Spleen (tissue), 11 donors: ENCODE measurements around the gene TEDC2. TPM values are rescaled to one million over a fixed set of nuclear protein-coding genes. Genes with fewer than 3 reads are reported as not detected.
"Not testable (repeated sequence)": the region's sequence is repeated elsewhere in the genome, so short reads cannot be mapped to it uniquely, and the experiment has no call there.

Experiments used
- DNase-seq: peaks from one replicate; pipeline ENCODE4 v3.0.0-alpha.2; 2020
- H3K27ac ChIP-seq, 8 donors: fragments of 200-600 bp; sonication (generic) in 7 of 8; 1 replicate in 4 of 8; 2 replicates in 4 of 8; pipeline versions ENCODE4 v1.5.0 to v1.8.0; 2016 to 2021; ENCODE audit warnings: inconsistent platforms in 4 of 8, mild to moderate bottlenecking in 4 of 8, moderate library complexity in 1 of 8
- H3K27me3 ChIP-seq, 7 donors: fragments of 200-600 bp; sonication (generic) in 6 of 7; replicated peaks in 1 of 7; 1 replicate in 4 of 7; 2 replicates in 3 of 7; pipeline versions ENCODE4 v1.5.0 to v1.8.0; 2016 to 2021; ENCODE audit warnings: inconsistent platforms in 3 of 7, mild to moderate bottlenecking in 1 of 7
- H3K36me3 ChIP-seq, 6 donors: fragments of 200-600 bp; sonication (generic) in 5 of 6; 1 replicate in 4 of 6; 2 replicates in 2 of 6; pipeline versions ENCODE4 v1.5.0 to v1.8.0; 2016 to 2021; ENCODE audit warnings: inconsistent platforms in 2 of 6
- H3K4me1 ChIP-seq, 6 donors: fragments of 200-600 bp; sonication (generic) in 5 of 6; 1 replicate in 3 of 6; 2 replicates in 3 of 6; pipeline versions ENCODE4 v1.5.0 to v1.8.0; 2016 to 2021; ENCODE audit warnings: inconsistent platforms in 3 of 6
- H3K4me3 ChIP-seq, 8 donors: fragments of 200-600 bp; sonication (generic) in 7 of 8; 1 replicate in 4 of 8; 2 replicates in 4 of 8; pipeline versions ENCODE4 v1.5.0 to v1.8.0; 2016 to 2021; ENCODE audit warnings: inconsistent platforms in 4 of 8, mild to moderate bottlenecking in 4 of 8, moderate library complexity in 2 of 8
- H3K9me3 ChIP-seq, 8 donors: fragments of 200-600 bp; sonication (generic) in 7 of 8; 1 replicate in 4 of 8; 2 replicates in 4 of 8; pipeline versions ENCODE4 v1.5.0 to v1.8.0; 2016 to 2021; ENCODE audit warnings: inconsistent platforms in 4 of 8
- POLR2A ChIP-seq, 3 donors: fragments of 450-650 bp; IDR thresholded peaks; one replicate each; pipeline ENCODE4 v1.5.1; 2017; ENCODE audit warnings: antibody characterized with exemption in 3 of 3, mild to moderate bottlenecking in 1 of 3
- POLR2AphosphoS5 ChIP-seq, 3 donors: sonication (generic); formaldehyde crosslinking; IDR thresholded peaks; one replicate each; pipeline ENCODE4 v1.5.1; 2017; ENCODE audit warnings: antibody characterized with exemption in 3 of 3
- WGBS, 5 donors: extraction: QIAGEN DNeasy Blood & Tissue Kit in 3 of 5; methylation state at CpG; one replicate each; pipeline versions ENCODE4 v1.1.5 to v1.1.7; 2013 to 2018; 5-methylcytosine and 5-hydroxymethylcytosine counted together
- intact Hi-C: fragments of 100-400 bp; cut with DNase I; formaldehyde crosslinking; loops from one replicate; pipeline ENCODE4 v1.15.0; 2023; ENCODE audit warnings: low total_unique reads
- polyA plus RNA-seq, 3 donors: library from polyadenylated mRNA; stranded (reverse); fragments of 200-250 nt; gene quantifications; one replicate each; pipeline ENCODE4 v1.2.1, GENCODE V29; 2013
- total RNA-seq, 7 donors: library from RNA; depleted of rRNA in 3 of 7; stranded (reverse); fragments of >200 nt in 3 of 7; fragmentation: NEBNext Ultra II Directional in 4 of 7; extraction: Animal tissue kit (Norgen Biotek cat#: 25700) in 4 of 7; gene quantifications; one replicate each; pipeline versions ENCODE4 v1.1.0 to v1.2.1, GENCODE V29; 2016 to 2021
- TF ChIP-seq, protein P1 (sequence below), 11 experiments: fragments of 200-600 bp in 7 of 11; fragments of 450-650 bp in 4 of 11; sonication (generic) in 4 of 11; IDR thresholded peaks in 8 of 11; conservative IDR thresholded peaks in 3 of 11; 1 replicate in 7 of 11; 2 replicates in 4 of 11; pipeline versions ENCODE4 v1.4.0 to v1.8.0; 2016 to 2021; ENCODE audit warnings: antibody characterized with exemption in 11 of 11, inconsistent platforms in 4 of 11, mild to moderate bottlenecking in 1 of 11
- donor health status: healthy with polysubstance abuse.
- donor health status: DM: no; HTN: no; CAD: no; lungs with moderate emphysema.
- donor health status: DM: no; HTN: no; CAD: no.
- donor health status: Bipolar disorder and iron deficiency.
- donor health status: healthy.
- donor health status: DM: no; HTN: no; CAD: no.
- donor health status: DM: yes; HTN: yes; CAD: no.

Gene TEDC2
- total and polyA plus RNA-seq, 10 donors: 0.73 to 2.7 (median 1.6) TPM

DNA sequence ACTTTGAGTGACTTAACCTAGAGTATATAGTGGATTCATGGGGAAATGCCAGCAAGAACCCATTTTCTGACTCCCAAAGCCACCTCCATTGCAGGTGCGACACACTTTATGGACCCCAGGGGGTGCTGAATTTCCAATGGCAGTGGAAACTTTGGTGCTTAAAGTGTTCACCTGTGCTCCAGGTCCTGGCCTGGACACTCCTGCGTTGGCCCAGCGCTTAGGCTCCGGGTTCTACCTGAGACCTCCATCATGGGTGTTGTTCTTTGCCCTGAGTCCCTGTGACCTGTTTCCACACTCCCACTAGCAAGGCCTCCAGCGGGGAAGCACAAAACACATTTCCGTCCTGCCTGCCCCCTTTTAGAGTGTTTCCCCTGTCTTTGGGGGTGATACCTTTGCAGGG lies 27.6 kb upstream of the TEDC2 start:
- WGBS, 5 donors: 96 to 99% (median 97%) methylated on average over 6 of the region's 6 CpGs
- TF ChIP-seq POLR2AphosphoS5 (IDR thresholded peaks at IDR 0.05) (no peak), POLR2A (IDR thresholded peaks at IDR 0.05) (no peak)
- TF ChIP-seq, protein P1, sequence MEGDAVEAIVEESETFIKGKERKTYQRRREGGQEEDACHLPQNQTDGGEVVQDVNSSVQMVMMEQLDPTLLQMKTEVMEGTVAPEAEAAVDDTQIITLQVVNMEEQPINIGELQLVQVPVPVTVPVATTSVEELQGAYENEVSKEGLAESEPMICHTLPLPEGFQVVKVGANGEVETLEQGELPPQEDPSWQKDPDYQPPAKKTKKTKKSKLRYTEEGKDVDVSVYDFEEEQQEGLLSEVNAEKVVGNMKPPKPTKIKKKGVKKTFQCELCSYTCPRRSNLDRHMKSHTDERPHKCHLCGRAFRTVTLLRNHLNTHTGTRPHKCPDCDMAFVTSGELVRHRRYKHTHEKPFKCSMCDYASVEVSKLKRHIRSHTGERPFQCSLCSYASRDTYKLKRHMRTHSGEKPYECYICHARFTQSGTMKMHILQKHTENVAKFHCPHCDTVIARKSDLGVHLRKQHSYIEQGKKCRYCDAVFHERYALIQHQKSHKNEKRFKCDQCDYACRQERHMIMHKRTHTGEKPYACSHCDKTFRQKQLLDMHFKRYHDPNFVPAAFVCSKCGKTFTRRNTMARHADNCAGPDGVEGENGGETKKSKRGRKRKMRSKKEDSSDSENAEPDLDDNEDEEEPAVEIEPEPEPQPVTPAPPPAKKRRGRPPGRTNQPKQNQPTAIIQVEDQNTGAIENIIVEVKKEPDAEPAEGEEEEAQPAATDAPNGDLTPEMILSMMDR (IDR thresholded peaks at IDR 0.05 in 8 of 11, conservative IDR thresholded peaks at IDR 0.05 in 3 of 11): no peak
- Histone ChIP-seq H3K27ac (no peak overlapping the region), H3K36me3 (peaks cover 0 to 60% (median 22%) of the 10 kb centered on the region in 6 donors), H3K4me3 (no peak overlapping the region), H3K9me3 (no peaks in the 10 kb centered on the region), H3K27me3 (no peaks in the 10 kb centered on the region), H3K4me1 (peaks cover 7 to 33% (median 21%) of the 10 kb centered on the region in 6 donors)
- intact Hi-C loops: loop anchor here (10.0 kb wide), 1 partner anchor 63 kb away; no protein-coding TSS in a partner anchor
- DNase-seq: peak; percentile 36

DNA sequence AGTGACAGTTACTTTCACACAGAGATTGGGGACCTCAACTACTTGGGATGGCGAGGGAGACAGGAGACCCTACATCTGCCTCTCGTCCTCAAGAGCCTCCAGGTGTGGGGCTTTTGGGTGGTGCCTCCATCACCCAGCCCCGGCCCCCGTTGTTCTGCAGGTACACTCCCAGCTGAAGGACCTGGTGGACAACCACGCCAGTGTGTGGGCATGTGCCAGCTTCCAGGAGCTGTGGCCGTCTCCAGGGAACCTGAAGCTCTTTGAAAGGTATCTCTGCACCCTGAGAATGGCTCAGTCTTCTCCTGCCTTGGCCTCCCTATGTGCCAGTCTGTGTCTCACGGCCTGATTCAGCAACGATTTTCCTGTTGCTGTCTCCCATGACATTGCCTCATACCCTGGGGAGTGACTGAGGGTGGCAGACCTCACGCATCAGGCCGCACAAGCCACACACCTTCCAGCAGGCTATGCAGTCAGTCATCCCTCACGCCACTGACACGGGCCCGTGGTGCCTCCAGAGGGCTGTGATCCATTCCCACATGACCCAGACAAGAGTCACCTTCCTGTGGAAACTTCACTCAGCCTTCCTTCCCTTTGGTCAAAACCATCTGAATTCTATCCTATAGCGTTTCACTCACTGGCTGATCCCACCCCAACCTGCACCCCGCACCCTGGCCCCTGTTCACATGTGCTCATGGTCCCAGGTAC lies 27.0 kb upstream of the TEDC2 start:
- TF ChIP-seq POLR2AphosphoS5 (IDR thresholded peaks at IDR 0.05) (no peak), POLR2A (IDR thresholded peaks at IDR 0.05) (no peak)
- TF ChIP-seq, protein P1 (IDR thresholded peaks at IDR 0.05 in 8 of 11, conservative IDR thresholded peaks at IDR 0.05 in 3 of 11): no peak
- peaks cover 7 to 29% (median 21%) of the 10 kb centered on the region in 6 donors for H3K4me1 ChIP-seq
- no peaks in the 10 kb centered on the region for H3K9me3 ChIP-seq
- H3K27ac ChIP-seq: no peak overlapping the region
- H3K4me3 ChIP-seq: no peak overlapping the region
- 89 to 94% (median 93%) methylated on average over 13 to 15 of the region's 15 CpGs for WGBS, 5 donors
- no peaks in the 10 kb centered on the region for H3K27me3 ChIP-seq
- intact Hi-C loops: loop anchor here (10.0 kb wide), 1 partner anchor 62 kb away; no protein-coding TSS in a partner anchor
- peak; percentile 50 for DNase-seq
- peaks cover 0 to 67% (median 24%) of the 10 kb centered on the region in 6 donors for H3K36me3 ChIP-seq

DNA sequence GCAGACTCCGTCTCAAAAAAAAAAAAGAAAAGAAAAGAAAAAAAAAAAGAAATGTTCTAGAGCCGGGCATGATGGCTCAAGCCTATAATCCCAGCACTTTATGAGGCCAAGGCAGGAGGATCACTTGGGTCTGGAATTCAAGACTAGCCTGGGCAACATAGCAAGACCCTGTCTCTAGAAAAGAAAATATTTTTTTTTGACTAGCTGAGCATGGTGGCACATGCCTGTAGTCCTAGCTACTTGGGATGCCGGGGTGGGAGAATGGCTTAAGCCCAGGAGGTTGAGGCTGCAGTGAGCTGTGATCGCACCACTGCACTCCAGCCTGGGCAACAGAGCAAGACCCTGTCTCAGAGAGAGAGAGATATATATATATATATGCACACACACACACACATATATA lies 24.7 kb upstream of the TEDC2 start:
- H3K9me3 ChIP-seq, H3K27ac ChIP-seq, H3K4me3 ChIP-seq, H3K27me3 ChIP-seq: not testable (repeated sequence)
- peaks cover 0 to 90% (median 25%) of the 10 kb centered on the region in 6 donors for H3K36me3 ChIP-seq
- intact Hi-C loops: loop anchor here (10.0 kb wide), 1 partner anchor 60 kb away; no protein-coding TSS in a partner anchor
- DNase-seq: peak; percentile 9
- WGBS, 5 donors: 84 to 97% (median 94%) methylated on average over 3 to 4 of the region's 4 CpGs
- H3K4me1 ChIP-seq: peaks cover 3 to 18% (median 7%) of the 10 kb centered on the region in 6 donors

DNA sequence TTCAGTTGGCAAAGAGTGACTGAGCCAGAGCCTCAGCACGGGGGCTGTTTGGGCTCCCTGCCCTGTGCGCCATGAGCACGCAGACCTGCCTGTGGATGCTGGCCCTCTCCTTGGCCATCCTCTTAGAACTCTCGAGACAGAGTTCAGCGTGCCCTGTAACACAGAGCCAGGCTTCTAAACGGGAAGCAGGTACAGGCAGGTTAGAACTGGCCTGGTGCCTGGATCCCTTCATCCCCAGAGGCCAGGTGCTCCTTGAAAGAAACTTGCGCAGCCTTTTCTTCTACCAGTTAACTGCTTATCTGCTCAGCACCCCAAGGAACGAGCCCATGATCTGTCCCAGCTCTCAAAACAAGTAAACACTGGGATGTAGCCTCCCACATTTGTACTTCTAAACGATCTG lies 23.8 kb upstream of the TEDC2 start:
- TF ChIP-seq, protein P1 (IDR thresholded peaks at IDR 0.05 in 8 of 11, conservative IDR thresholded peaks at IDR 0.05 in 3 of 11): no peak
- Histone ChIP-seq H3K36me3 (peaks cover 0 to 99% (median 25%) of the 10 kb centered on the region in 6 donors), H3K9me3 (no peaks in the 10 kb centered on the region), H3K27ac (no peak overlapping the region), H3K27me3 (no peaks in the 10 kb centered on the region), H3K4me3 (no peak overlapping the region), H3K4me1 (peaks cover 0 to 14% (median 2%) of the 10 kb centered on the region in 6 donors)
- DNase-seq: peak; percentile 14
- WGBS, 5 donors: 91 to 97% (median 95%) methylated on average over 8 to 9 of the region's 9 CpGs
- intact Hi-C loops: loop anchor here (10.0 kb wide), 1 partner anchor 59 kb away; no protein-coding TSS in a partner anchor
